AG04450 (cell line): ENCODE results near the gene SEZ6. TPM values are rescaled to one million over a fixed set of nuclear protein-coding genes. Genes with fewer than 3 reads are reported as not detected.

ENCODE experiments used
- CTCF ChIA-PET: fragments of 300-600, 350-600 bp; formaldehyde crosslinking; extraction: SDS; loops from one replicate; lab custom pipeline; 2022; ENCODE audit warnings: antibody characterized with exemption, inconsistent platforms; lab: Charles Lee
- POLR2A ChIA-PET: fragments of 350-600 bp; formaldehyde crosslinking; extraction: SDS; loops from one replicate; lab custom pipeline; 2021; ENCODE audit warnings: antibody characterized with exemption, inconsistent platforms; lab: Yijun Ruan, JAX
- DNase-seq: peaks from one replicate; pipeline ENCODE4 v3.0.0-alpha.2; 2011; ENCODE audit warnings: low read depth, low spot score
- H3K27ac ChIP-seq: one replicate; pipeline ENCODE4 v1.5.1; 2012; ENCODE audit warnings: low read depth, low read length, control low read depth
- H3K27me3 ChIP-seq: one replicate; pipeline ENCODE4 v1.6.0; 2012; ENCODE audit warnings: low read length; ENCODE audit not compliant: control insufficient read depth, insufficient read depth
- H3K4me3 ChIP-seq: 2 replicates; pipeline ENCODE4 v1.5.1; 2011; ENCODE audit warnings: mild to moderate bottlenecking, low read depth, low read length, control low read depth
- H3K9me3 ChIP-seq: 2 replicates; pipeline ENCODE4 v1.5.1; 2012; ENCODE audit warnings: low read length; ENCODE audit not compliant: control insufficient read depth, insufficient read depth
- CTCF ChIP-seq: IDR thresholded peaks from 2 replicates; pipeline ENCODE4 v1.5.1; 2011; ENCODE audit warnings: low read depth, low read length, control low read depth, inconsistent platforms
- polyA plus RNA-seq: library from polyadenylated mRNA; depleted of rRNA; stranded (reverse); fragments of >200 nt; gene quantifications from 2 replicates; pipeline ENCODE4 v1.2.3, GENCODE V29; 2011

SEZ6 gene
- polyA plus RNA-seq, 1 experiment: not detected

- POLR2A ChIA-PET: no interaction called here
Observed at GRCh38 chr17:29045026-29045425, 39.2 kb upstream of the SEZ6 start.

GRCh38 chr17:29043539-29044145, 37.8 kb upstream of the SEZ6 start:
- no peak overlapping the region for H3K27ac ChIP-seq
- TF ChIP-seq CTCF: no peak
- no peaks in the 10 kb centered on the region for H3K9me3 ChIP-seq
- POLR2A ChIA-PET: no interaction called here
- CTCF ChIA-PET: no interaction called here
- no peak overlapping the region for H3K4me3 ChIP-seq
- H3K27me3 ChIP-seq: peaks cover 31% of the 10 kb centered on the region
- DNase-seq: no peak

More at GRCh38 chr17:29045026-29045425, 39.2 kb upstream of the SEZ6 start:
- DNase-seq: no peak
- Histone ChIP-seq H3K27me3 (peaks cover 40% of the 10 kb centered on the region), H3K4me3 (no peak overlapping the region), H3K9me3 (no peaks in the 10 kb centered on the region), H3K27ac (no peak overlapping the region)
- CTCF ChIA-PET: no interaction called here
- no peak for TF ChIP-seq CTCF

DNA sequence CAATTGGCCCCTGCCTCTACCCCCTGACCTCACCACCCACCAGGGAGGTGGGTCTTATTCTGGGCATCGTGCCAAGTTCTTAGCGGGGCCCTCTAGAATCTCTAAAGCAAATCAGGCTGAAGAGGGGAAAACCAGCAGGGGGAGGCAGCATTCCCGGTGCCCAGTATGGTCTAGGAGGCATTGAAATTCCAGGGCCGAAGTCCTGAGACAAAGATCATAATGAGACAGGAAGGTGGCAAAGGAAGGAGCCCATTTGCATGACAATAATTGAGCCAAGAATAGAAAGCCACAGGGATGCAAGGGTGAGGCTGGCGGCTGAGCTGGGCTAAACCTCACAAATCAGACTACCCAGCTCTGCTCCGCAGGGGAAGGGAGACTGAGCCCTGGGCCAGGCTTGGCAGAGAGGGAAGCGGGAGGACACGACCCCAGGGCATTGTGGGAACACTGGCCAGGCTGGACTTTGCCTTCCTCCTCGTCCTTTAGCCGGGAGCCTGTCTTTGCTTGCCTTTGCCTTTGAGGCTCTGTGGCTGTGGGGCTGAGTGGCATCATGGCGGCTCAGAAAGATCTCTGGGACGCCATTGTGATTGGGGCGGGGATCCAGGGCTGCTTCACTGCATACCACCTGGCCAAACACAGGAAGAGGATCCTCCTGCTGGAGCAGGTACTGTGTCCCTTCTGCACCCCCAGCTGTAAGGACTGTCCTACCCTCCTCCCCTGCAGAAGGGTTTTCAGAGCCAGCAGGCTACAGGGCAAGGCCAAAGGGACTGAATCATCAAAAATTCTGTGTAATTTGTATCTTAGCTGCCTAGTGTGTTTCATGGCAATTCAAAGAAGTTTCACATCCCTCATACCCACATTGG, 37.1 kb upstream of the SEZ6 start, which contains the start of gene PIPOX:
TSS of gene PIPOX (plus strand) at position 463 of the 860 bp plus-strand sequence. CDS start at position 548, 85 bp downstream.
- Histone ChIP-seq H3K27me3 (peaks cover 29% of the 10 kb centered on the region), H3K27ac (no peak within 1 kb of the TSS), H3K4me3 (no peak within 1 kb of the TSS), H3K9me3 (no peaks in the 10 kb centered on the region)
- DNase-seq: no peak
- TF ChIP-seq CTCF: no peak
- ChIA-PET POLR2A (no interaction called here), CTCF (no interaction called here)

GRCh38 chr17:29042026-29042678, 36.3 kb upstream of the SEZ6 start:
- ChIA-PET CTCF (no interaction called here), POLR2A (no interaction called here)
- no peak overlapping the region for H3K4me3 ChIP-seq
- no peak for DNase-seq
- H3K27me3 ChIP-seq: peaks cover 34% of the 10 kb centered on the region
- no peaks in the 10 kb centered on the region for H3K9me3 ChIP-seq
- no peak overlapping the region for H3K27ac ChIP-seq
- no peak for TF ChIP-seq CTCF
